Measurements from ENCODE around the gene BPIFB3.

The BPIFB3 gene

GRCh38 chr20:33015700-33016580 is 37.8 kb upstream of the BPIFB3 start:
- no peak for DNase-seq

- DNase-seq, result no peak
Measured at GRCh38 chr20:33016581-33017109, 37.1 kb upstream of the BPIFB3 start.

GRCh38 chr20:33017542-33017941 is 36.2 kb upstream of the BPIFB3 start:
- DNase-seq, result no peak

GRCh38 chr20:33018169-33018931 is 35.4 kb upstream of the BPIFB3 start:
- DNase-seq, result no peak

- DNase-seq, result no peak
Measured at GRCh38 chr20:33019465-33020277, 34.0 kb upstream of the BPIFB3 start.

GRCh38 chr20:33020278-33021161 is 33.2 kb upstream of the BPIFB3 start:
- no peak for DNase-seq

- DNase-seq, result no peak
Measured at GRCh38 chr20:33021879-33022278, 31.8 kb upstream of the BPIFB3 start.

GRCh38 chr20:33022289-33022688 is 31.4 kb upstream of the BPIFB3 start:
- DNase-seq, result no peak

GRCh38 chr20:33022694-33023438 is 30.8 kb upstream of the BPIFB3 start:
- no peak for DNase-seq

- DNase-seq, result no peak
Measured at GRCh38 chr20:33023439-33024242, 30.1 kb upstream of the BPIFB3 start.

GRCh38 chr20:33024243-33024560 is 29.5 kb upstream of the BPIFB3 start:
- DNase-seq, result no peak

- DNase-seq, result no peak
Measured at GRCh38 chr20:33024609-33025317, 28.9 kb upstream of the BPIFB3 start.

- DNase-seq, result no peak
Measured at GRCh38 chr20:33025318-33025876, 28.3 kb upstream of the BPIFB3 start.

GRCh38 chr20:33026072-33026778 is 27.5 kb upstream of the BPIFB3 start:
- no peak for DNase-seq

GRCh38 chr20:33026779-33027759 is 26.6 kb upstream of the BPIFB3 start:
- DNase-seq, result no peak

- no peak for DNase-seq
Measured at GRCh38 chr20:33027769-33028751, 25.6 kb upstream of the BPIFB3 start.
